HL-60 (cell line): ENCODE results near the gene C8G.

ENCODE experiments used
- CTCF ChIP-seq: IDR thresholded peaks from one replicate; pipeline ENCODE4 v1.5.1; 2011; ENCODE audit warnings: low read length, control low read depth, inconsistent platforms; ENCODE audit not compliant: insufficient read depth
- REST ChIP-seq: IDR thresholded peaks from 2 replicates; pipeline ENCODE4 v1.6.1; 2012; ENCODE audit warnings: low read depth; ENCODE audit not compliant: insufficient replicate concordance

GRCh38 chr9:136990242-136990911 lies 45.3 kb downstream of the C8G start:
- TF ChIP-seq CTCF (no peak), REST (no peak)
